Non-pigmented ciliary epithelial cell (primary cell): ENCODE measurements around the gene BRMS1.

Experiments
- DNase-seq: peaks from one replicate; pipeline ENCODE4 v3.0.0-alpha.2; 2010; ENCODE audit warnings: low read depth

Gene BRMS1

DNA sequence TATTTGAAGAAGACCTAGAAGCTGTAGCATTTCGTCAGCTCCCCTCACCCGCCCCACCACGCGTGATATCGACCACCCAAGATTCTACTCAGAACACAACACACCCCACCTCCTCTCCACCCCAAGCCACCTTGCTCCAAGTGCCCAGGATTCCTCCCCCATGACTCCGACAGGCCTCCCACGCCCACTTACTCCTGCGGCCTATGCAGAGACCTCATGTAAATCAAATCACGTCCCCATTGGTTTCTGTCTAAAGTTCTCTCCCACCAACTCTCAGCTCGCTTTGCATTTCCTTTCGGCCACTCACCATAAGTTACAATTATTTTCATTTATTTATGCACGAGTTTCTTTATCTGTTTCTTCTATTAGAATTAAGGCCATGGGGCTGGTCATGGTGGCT lies 42.2 kb downstream of the BRMS1 start:
- no peak for DNase-seq

DNA sequence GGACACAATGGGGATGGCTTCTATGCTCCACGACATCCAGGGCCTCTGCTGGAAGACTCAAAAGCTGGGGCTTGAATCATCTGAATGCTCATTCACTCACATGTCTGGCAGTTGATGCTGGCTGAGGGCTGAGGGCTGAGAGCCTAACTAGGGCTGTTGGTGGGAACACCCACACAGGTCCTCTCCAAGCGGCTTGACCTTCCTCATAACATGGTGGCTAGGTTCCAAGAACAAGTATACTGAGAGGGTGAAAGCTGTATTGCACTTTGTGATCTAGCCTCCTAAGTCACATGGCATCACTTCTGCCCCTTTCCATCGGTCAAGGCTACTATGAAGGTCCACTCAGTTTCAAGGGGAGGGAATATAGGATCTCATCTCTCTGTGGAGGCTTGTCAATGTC lies 45.7 kb downstream of the BRMS1 start:
- no peak for DNase-seq

DNA sequence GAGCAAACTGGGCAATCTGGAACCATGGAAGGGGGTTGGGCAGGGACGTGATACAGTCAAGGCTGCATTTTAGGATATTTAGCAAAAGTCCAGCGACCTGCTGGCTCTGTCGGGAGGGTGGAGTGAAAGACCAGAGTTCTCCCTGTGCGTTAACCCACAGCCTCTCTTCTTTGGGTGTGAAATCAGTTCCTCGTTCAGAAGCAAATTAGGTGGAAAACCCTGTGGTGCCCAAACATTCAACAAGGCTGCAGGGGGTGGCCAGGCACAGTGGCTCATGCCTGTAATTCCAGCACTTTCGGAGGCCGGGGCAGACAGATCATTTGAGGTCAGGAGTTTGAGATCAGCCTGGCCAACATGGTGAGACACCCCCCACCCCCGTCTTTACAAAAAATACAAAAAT lies 47.3 kb downstream of the BRMS1 start:
- DNase-seq = no peak

DNA sequence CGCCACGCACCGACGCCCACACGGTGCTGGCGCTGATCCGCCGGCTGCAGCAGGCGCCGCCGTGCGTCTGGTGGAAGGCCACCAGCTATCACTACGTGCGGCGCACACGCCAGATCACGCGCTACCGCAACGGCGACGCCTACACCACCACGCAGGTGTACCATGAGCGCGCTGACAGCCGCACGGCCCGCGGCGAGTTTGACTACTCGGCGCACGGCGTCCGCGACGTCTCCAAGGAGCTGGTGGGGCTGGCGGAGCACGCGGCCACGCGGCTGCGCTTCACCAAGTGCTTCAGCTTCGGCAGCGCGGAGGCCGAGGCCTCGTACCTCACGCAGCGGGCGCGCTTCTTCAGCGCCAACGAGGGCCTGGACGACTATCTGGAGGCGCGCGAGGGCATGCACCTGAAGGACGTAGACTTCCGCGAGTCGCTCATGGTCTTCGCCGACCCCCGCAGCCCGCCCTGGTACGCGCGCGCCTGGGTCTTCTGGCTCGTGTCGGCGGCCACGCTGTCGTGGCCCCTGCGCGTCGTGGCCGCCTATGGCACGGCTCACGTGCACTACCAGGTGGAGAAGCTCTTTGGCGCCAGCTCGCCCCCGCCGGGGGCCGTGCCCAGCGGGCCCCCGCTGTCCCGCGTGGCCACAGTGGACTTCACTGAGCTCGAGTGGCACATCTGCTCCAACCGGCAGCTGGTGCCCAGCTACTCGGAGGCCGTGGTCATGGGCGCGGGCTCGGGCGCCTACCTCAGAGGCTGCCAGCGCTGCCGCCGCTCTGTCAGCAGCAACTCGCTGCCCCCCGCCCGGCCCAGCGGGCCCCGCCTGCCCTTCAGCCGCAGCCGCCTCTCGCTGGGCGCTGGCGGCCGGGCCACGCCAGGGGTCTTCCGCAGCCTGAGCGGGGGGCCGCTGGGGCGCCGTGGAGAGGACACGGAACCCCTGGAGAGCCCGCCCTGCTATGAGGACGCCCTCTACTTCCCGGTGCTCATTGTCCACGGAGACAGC lies 50.0 kb downstream of the BRMS1 start:
- DNase-seq = no peak

DNA sequence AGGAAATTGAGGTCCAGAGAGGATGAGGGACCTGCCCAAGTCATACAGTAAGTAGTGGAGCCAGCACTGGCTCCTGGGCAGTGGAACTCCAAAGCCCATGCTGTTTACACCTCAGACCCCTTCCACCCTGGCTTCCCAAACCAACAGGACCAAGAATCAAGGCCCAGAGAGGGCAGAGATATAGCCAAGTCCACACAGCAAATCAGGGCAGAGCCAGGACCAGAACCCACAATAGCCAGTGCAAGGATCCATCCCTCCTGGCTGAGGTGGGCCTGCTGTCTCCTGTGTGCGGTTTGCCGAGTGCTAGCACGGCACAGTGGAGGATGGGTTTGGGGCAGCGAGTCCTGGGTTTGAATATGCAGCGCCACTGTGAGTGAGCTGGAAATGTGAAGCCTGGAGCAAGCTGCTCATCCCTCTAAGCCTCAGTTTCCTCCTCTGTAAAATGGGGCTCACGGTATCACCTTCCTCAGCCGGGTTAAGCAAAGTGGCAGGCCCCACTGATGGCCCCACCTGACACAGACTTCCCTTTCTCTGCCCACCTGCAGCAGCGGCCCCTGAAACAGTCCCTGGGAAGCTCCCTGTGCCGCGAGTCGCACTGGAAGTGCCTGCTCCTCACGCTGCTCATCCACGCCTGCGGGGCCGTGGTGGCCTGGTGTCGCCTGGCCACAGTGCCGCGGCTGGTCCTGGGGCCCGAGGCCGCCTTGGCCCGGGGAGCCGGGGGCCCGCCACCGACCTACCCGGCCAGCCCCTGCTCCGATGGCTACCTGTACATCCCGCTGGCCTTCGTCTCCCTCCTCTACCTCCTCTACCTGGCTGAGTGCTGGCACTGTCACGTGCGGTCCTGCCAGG lies 50.9 kb downstream of the BRMS1 start:
- DNase-seq = no peak

DNA sequence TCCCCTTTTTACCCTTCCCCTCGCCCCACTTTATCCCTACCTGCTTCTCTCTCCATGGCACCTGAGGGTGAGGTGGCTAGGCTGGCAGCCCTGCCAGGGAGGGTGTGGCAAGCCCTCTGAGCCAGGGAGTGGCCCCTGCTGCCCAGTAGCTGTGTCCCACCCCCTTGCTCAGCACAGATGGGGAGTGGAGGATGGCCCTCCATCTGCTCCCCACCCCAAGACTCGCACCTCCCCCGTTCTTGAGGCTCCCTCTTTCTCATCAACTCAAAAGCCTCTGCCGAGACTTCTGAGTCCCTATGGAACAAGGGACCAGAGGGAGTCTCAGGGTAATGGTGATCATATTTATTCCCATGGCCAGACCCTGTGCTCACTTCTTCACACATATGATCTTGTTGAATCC lies 51.6 kb downstream of the BRMS1 start:
- DNase-seq = no peak

DNA sequence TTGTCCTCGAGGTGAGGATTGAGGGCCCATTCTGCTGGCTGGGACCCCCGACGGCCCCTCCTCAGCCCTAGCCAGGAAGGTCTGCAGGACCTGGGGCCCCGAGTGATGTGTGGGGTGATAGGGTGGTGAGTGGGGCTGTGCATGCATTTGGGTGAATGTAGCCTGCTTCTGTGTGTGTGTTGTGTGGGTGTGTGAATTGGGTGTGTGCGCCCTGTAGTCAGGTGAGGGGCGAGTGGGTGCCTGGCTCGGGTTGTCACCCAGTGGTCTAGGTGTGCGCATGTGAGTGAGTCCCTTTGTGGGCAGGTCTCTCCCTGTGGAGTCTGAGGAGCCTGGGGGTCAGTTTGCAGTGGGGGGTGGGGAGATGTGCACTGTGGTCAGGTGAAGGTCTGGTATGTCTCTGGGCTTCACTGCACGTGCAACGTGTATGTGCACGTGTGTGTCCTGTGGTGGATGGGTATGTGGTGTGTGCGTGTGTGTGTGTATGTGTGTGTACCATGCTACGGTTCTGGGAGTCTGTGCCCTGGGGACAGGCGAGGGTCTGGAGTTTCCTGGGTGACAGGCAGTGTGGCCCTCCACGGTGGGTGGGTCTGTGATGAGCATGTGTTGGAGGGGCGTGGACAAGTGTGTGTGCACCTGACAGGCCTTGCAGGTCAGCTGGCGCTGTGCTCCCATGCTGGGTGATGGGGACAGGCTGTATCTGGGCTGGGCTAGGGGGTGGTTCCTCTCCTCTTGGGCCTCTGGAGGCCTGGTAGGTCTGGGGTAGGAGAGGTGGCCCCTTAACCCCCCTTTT lies 52.2 kb downstream of the BRMS1 start:
- no peak for DNase-seq

DNA sequence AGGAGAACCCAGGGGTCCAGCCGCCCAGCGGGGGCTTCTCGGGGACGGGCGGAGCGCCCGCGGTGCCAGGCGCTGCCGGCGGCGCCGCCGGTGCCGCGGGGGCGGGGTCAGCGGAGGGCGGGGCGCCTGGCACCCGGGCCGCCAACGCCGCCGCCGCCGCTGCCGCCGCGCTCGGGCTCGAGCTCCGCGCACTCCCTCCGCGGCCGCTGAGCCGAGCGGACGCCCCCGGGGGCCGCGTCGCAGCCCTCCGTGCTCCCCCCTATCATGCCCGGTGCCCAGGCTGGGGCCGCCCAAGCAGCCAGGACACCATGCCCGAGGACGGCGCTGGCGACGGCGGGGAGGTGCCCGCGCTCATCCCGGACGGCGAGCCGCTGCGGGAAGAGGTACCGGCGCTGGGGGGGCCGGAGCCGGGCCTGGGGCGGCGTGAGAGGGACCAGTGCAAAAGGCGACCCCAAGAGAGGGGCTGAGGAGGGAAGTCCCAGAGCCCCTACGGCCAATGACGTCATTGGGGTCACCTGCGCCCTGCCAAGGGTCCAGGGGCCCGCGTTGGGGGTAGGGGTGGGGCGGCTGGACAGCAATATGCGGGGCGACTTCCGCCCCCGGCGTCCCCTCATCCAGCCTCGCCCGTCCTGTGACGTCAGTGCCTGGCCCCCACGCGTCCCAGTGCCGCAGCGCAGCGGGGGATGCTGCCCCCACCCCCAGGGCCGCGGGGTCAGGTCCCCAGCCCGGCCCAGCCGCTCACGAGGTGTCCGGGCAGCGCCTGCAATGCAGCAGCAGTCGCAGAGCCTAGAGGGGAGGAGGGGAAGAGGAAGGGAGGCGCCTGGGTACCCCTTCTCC lies 53.0 kb downstream of the BRMS1 start, which contains the start of gene TMEM151A:
Gene TMEM151A (plus strand): TSS at position 189 of the 837 bp plus-strand sequence. CDS start 120 bp downstream, at position 309.
- DNase-seq = no peak

DNA sequence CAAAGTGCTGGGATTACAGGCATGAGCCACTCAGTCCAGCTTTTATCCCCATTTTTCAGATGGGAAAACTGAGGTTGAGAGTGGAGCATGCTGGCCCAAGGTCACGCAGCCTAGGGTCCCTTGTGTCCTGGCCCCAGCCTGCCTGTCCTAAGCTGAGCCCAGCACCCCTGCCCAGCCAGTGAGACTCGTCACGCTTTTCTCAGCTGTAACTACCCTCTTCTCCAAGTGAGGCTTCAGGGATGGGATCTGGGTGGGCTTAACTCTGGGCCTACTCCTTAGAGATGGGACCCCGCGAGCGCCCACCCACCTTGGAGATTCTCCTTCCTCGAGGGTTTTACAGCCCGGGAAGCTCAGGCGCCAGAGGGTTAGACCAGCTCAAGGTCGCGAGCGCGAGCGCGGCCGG lies 53.6 kb downstream of the BRMS1 start:
- DNase-seq = no peak

DNA sequence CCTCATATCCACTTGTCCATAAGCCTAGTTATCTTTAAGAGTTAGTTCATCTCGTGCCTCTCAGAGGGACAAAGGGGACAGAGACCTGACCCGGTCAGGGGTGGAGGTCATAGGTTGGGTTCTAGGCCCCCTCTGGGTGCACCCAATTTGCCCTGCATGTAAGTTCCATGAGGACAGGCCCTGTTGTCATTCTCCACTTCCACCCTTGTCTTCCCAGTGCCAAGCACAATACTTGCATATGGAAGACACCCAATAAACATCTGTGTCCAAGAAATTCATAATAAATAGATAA lies 54.6 kb downstream of the BRMS1 start:
- no peak for DNase-seq

DNA sequence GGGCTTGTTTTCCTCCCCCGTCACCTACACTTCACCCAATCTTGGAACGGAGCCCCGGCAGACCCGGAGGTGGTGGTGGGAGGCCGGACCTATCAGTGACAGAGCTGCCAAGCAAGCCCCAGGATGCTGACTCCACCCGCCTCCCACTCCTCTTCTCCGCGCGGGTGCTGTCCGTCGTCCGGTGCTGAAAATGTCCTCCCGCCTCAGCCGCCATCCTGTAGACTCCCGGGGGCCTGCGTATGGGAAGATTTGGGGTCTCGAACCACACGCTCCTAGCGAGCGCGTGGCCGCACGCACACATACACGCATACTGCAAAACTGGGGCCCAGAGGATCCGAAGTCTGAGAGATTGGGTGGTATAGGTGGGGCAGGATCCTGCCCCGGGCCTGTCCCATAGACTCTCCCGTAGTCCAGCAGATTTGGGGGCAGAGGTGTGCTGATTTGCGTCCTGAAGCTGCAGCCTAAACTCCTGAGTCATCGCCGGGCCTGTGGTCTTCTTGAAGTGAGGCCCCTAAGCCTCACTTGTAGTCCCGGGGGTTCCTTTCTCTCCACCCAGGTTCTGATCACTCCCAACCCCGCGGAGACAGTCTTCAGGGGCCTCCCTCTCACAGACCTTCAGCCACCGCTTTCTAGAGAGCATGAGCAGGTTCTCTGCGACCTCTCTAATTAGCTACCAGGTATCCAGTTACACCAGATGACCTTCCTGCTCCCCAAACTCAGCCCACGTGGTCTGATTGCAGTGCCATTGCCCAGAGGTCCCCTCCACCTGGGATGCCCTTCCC lies 55.2 kb downstream of the BRMS1 start:
- no peak for DNase-seq

DNA sequence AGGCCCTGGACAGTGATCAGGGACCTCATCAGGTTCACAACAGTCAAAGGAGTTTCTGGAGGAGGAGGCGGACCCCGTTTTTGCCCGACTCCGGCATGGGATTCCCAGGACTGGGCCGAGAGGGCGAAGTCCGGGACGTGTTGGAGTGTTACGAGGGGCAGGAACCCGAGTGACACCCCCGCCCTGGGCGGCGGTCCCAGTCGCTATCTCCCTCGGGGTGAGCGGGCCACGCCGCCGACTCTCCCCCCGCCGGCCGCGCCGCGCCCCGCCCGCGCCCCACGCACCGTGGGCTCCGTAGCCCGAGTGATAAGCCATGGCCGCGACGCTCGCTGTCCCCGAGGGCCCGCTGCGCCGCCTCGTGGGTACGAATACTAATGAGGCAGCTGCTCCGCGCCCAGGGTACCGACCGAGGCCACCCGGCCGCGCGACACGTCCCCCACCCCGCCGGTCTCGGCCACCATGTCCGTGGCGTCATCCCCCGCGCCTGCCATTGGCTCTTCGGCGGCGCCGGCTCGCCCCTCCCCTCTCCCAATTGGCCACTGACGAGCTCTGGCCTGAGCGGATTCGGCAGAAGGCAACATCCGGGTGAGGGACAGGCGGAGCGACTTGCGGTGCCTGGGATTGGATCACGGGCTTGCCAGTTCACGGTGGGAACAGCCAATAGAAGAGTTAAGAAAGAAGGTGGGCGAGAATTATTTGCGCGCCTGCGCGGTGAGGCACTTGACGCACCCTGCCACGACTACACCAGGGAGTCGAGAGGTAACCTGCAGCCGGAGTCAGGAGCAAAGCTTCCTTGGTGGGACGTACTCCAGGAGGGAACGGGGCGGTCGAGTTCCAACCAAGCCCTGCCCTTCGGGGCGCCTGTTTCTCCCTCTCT lies 56.0 kb downstream of the BRMS1 start, which contains the start of gene YIF1A:
Gene YIF1A (minus strand): TSS at position 473 of the 877 bp plus-strand sequence. CDS start 158 bp downstream, at position 315.
- DNase-seq = peak; percentile 99

DNA sequence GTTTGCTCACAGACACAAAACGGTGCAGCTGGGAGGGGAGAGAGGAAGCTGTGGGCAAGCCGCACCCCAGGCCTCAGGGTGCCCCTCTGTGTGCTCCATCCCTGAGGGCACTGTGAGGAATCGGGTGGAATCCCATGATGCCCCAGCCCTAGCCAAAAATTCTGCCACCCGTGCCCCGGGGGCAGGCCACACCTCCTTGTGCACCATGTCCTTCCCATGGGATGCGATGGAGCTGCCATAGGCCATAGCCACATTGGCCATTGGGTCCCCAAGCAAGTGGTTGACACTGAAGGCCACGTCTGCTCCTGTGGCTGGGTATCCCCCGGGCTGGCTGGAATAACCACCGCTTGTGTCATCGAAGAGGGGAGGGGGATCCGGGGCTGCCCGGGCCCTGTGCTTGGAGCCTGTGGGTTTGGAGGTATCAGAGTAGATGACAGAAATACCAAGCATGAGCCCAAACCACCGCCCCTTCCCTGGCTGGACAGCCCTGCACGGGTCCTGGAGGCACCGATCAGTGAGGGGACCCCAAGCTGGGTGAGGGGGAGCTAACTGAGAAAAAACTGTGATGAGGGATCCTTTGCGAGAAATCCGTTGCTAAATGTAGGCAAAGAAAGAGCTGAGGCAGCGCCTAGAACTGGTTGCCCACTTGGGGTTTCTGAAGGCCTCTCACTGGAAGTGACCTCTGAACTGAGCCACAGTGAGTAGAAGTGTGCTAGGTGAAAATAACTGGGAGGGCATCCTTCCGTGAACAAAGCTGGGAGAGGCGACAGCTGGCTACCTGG lies 56.8 kb downstream of the BRMS1 start:
- no peak for DNase-seq
